Measurements from ENCODE around the gene ZNF814.

The ZNF814 gene

GRCh38 chr19:57820599-57820998 lies 68.2 kb downstream of the ZNF814 start:
- Histone ChIP-seq H3K18ac (ENCODE audit: low read length) (no peak overlapping the region), H3K79me1 (ENCODE audit: low read depth, low read length) (peaks cover 2% of the 10 kb centered on the region), H2AFZ (ENCODE audit: low read length) (no peak overlapping the region), H3K4me2 (ENCODE audit: insufficient read depth, low read length, poor library complexity, severe bottlenecking) (no peak overlapping the region), H3K36me3 (replicated peaks in 1 of 2; ENCODE audit: control insufficient read depth in 2 of 2, insufficient read depth in 2 of 2, low read length in 2 of 2) (peaks cover 0 to 48% of the 10 kb centered on the region in 2 donors), H3K23ac (ENCODE audit: low read depth, low read length, poor library complexity) (no peak overlapping the region), H2BK5ac (ENCODE audit: low read length) (no peak overlapping the region), H2BK12ac (ENCODE audit: low read length) (no peak overlapping the region), H2BK120ac (ENCODE audit: low read depth, low read length) (no peak overlapping the region), H3K4ac (ENCODE audit: low read length) (no peak overlapping the region), H4K8ac (ENCODE audit: low read depth, low read length) (no peak overlapping the region), H2AK5ac (ENCODE audit: low read depth, low read length) (no peak overlapping the region), H3K9me3 (replicated peaks in 1 of 2; ENCODE audit: control insufficient read depth in 2 of 2, insufficient read depth in 1 of 2, low read depth in 1 of 2, low read length in 2 of 2) (no peaks in the 10 kb centered on the region), H4K91ac (ENCODE audit: low read depth, low read length, poor library complexity) (no peak overlapping the region), H3K9ac (ENCODE audit: low read depth, low read length, poor library complexity) (no peak overlapping the region), H3K27ac (replicated peaks; ENCODE audit: low read length) (no peak overlapping the region), H3K27me3 (ENCODE audit: control insufficient read depth in 3 of 3, insufficient read depth in 3 of 3, low read depth in 1 of 3, low read length in 3 of 3) (no peaks in the 10 kb centered on the region), H2BK15ac (ENCODE audit: low read length) (no peak overlapping the region), H3K4me3 (ENCODE audit: low read length in 2 of 2) (peak overlapping the region in 1 of 2 donors; percentile 78), H3K14ac (ENCODE audit: low read length) (no peak overlapping the region), H3K4me1 (ENCODE audit: control insufficient read depth in 2 of 2, insufficient read depth in 1 of 2, low read depth in 1 of 2, low read length in 2 of 2) (peaks cover 4% of the 10 kb centered on the region in 2 donors)
- WGBS, 2 donors (ENCODE audit: extremely low coverage in 2 of 2, insufficient read length in 2 of 2, insufficient replicate concordance in 1 of 2), result no CpG with 5 or more reads among the region's 6 CpGs
- no peak for DNase-seq (ENCODE audit: low spot score)

- Histone ChIP-seq H3K9ac (ENCODE audit: low read depth, low read length, poor library complexity) (peak overlapping the region; percentile 90), H3K27me3 (ENCODE audit: control insufficient read depth in 3 of 3, insufficient read depth in 3 of 3, low read depth in 1 of 3, low read length in 3 of 3) (no peaks in the 10 kb centered on the region), H3K14ac (ENCODE audit: low read length) (peak overlapping the region; percentile 94), H3K27ac (replicated peaks; ENCODE audit: low read length) (peak overlapping the region; percentile 42), H2AK5ac (ENCODE audit: low read depth, low read length) (no peak overlapping the region), H3K18ac (ENCODE audit: low read length) (peak overlapping the region; percentile 95), H4K8ac (ENCODE audit: low read depth, low read length) (no peak overlapping the region), H4K91ac (ENCODE audit: low read depth, low read length, poor library complexity) (no peak overlapping the region), H3K36me3 (replicated peaks in 1 of 2; ENCODE audit: control insufficient read depth in 2 of 2, insufficient read depth in 2 of 2, low read length in 2 of 2) (peaks cover 0 to 38% of the 10 kb centered on the region in 2 donors), H3K9me3 (replicated peaks in 1 of 2; ENCODE audit: control insufficient read depth in 2 of 2, insufficient read depth in 1 of 2, low read depth in 1 of 2, low read length in 2 of 2) (no peaks in the 10 kb centered on the region), H2AFZ (ENCODE audit: low read length) (peak overlapping the region; percentile 76), H3K4me3 (ENCODE audit: low read length in 2 of 2) (peak overlapping the region; percentile 78 to 89), H3K4me1 (ENCODE audit: control insufficient read depth in 2 of 2, insufficient read depth in 1 of 2, low read depth in 1 of 2, low read length in 2 of 2) (peaks cover 4% of the 10 kb centered on the region in 2 donors), H2BK15ac (ENCODE audit: low read length) (no peak overlapping the region), H3K23ac (ENCODE audit: low read depth, low read length, poor library complexity) (peak overlapping the region; percentile 91), H2BK5ac (ENCODE audit: low read length) (peak overlapping the region; percentile 69), H3K4me2 (ENCODE audit: insufficient read depth, low read length, poor library complexity, severe bottlenecking) (peak overlapping the region; percentile 77), H3K79me1 (ENCODE audit: low read depth, low read length) (peaks cover 2% of the 10 kb centered on the region), H2BK12ac (ENCODE audit: low read length) (no peak overlapping the region), H2BK120ac (ENCODE audit: low read depth, low read length) (no peak overlapping the region), H3K4ac (ENCODE audit: low read length) (peak overlapping the region; percentile 53)
- WGBS, 2 donors (ENCODE audit: extremely low coverage in 2 of 2, insufficient read length in 2 of 2, insufficient replicate concordance in 1 of 2), result no CpG with 5 or more reads among the region's 44 CpGs
- DNase-seq (ENCODE audit: low spot score), result peak; percentile 77
These were observed 69.2 kb downstream of the ZNF814 start for GRCh38 chr19:57819475-57820148.

- H3K23ac ChIP-seq (ENCODE audit: low read depth, low read length, poor library complexity), result no peak overlapping the region
- H2AK5ac ChIP-seq (ENCODE audit: low read depth, low read length), result no peak overlapping the region
- H3K27me3 ChIP-seq (ENCODE audit: control insufficient read depth in 3 of 3, insufficient read depth in 3 of 3, low read depth in 1 of 3, low read length in 3 of 3), result no peaks in the 10 kb centered on the region
- no peak overlapping the region for H3K14ac ChIP-seq (ENCODE audit: low read length)
- H3K18ac ChIP-seq (ENCODE audit: low read length), result no peak overlapping the region
- peaks cover 1% of the 10 kb centered on the region for H3K79me1 ChIP-seq (ENCODE audit: low read depth, low read length)
- no peaks in the 10 kb centered on the region for H3K9me3 ChIP-seq (replicated peaks in 1 of 2; ENCODE audit: control insufficient read depth in 2 of 2, insufficient read depth in 1 of 2, low read depth in 1 of 2, low read length in 2 of 2)
- H2AFZ ChIP-seq (ENCODE audit: low read length), result no peak overlapping the region
- H4K91ac ChIP-seq (ENCODE audit: low read depth, low read length, poor library complexity), result no peak overlapping the region
- H3K4me2 ChIP-seq (ENCODE audit: insufficient read depth, low read length, poor library complexity, severe bottlenecking), result no peak overlapping the region
- no peak for DNase-seq (ENCODE audit: low spot score)
- H3K27ac ChIP-seq (replicated peaks; ENCODE audit: low read length), result no peak overlapping the region
- H3K4ac ChIP-seq (ENCODE audit: low read length), result no peak overlapping the region
- no peak overlapping the region for H2BK120ac ChIP-seq (ENCODE audit: low read depth, low read length)
- peaks cover 4 to 6% of the 10 kb centered on the region in 2 donors for H3K4me1 ChIP-seq (ENCODE audit: control insufficient read depth in 2 of 2, insufficient read depth in 1 of 2, low read depth in 1 of 2, low read length in 2 of 2)
- no peak overlapping the region for H3K4me3 ChIP-seq (ENCODE audit: low read length in 2 of 2)
- peaks cover 0 to 29% of the 10 kb centered on the region in 2 donors for H3K36me3 ChIP-seq (replicated peaks in 1 of 2; ENCODE audit: control insufficient read depth in 2 of 2, insufficient read depth in 2 of 2, low read length in 2 of 2)
- no CpG with 5 or more reads among the region's 7 CpGs for WGBS, 2 donors (ENCODE audit: extremely low coverage in 2 of 2, insufficient read length in 2 of 2, insufficient replicate concordance in 1 of 2)
- no peak overlapping the region for H2BK15ac ChIP-seq (ENCODE audit: low read length)
- H3K9ac ChIP-seq (ENCODE audit: low read depth, low read length, poor library complexity), result no peak overlapping the region
- no peak overlapping the region for H2BK12ac ChIP-seq (ENCODE audit: low read length)
- no peak overlapping the region for H2BK5ac ChIP-seq (ENCODE audit: low read length)
- H4K8ac ChIP-seq (ENCODE audit: low read depth, low read length), result no peak overlapping the region
These were observed 70.5 kb downstream of the ZNF814 start for GRCh38 chr19:57818378-57818777.

- Histone ChIP-seq H2AK5ac (ENCODE audit: low read depth, low read length) (no peak overlapping the region), H3K9ac (ENCODE audit: low read depth, low read length, poor library complexity) (no peak overlapping the region), H3K18ac (ENCODE audit: low read length) (no peak overlapping the region), H3K4me3 (ENCODE audit: low read length in 2 of 2) (no peak overlapping the region), H3K4me2 (ENCODE audit: insufficient read depth, low read length, poor library complexity, severe bottlenecking) (no peak overlapping the region), H3K36me3 (replicated peaks in 1 of 2; ENCODE audit: control insufficient read depth in 2 of 2, insufficient read depth in 2 of 2, low read length in 2 of 2) (peaks cover 0 to 27% of the 10 kb centered on the region in 2 donors), H2AFZ (ENCODE audit: low read length) (no peak overlapping the region), H2BK120ac (ENCODE audit: low read depth, low read length) (no peak overlapping the region), H2BK15ac (ENCODE audit: low read length) (no peak overlapping the region), H2BK5ac (ENCODE audit: low read length) (no peak overlapping the region), H3K27ac (replicated peaks; ENCODE audit: low read length) (no peak overlapping the region), H4K8ac (ENCODE audit: low read depth, low read length) (no peak overlapping the region), H3K23ac (ENCODE audit: low read depth, low read length, poor library complexity) (no peak overlapping the region), H3K4ac (ENCODE audit: low read length) (no peak overlapping the region), H2BK12ac (ENCODE audit: low read length) (no peak overlapping the region), H3K9me3 (replicated peaks in 1 of 2; ENCODE audit: control insufficient read depth in 2 of 2, insufficient read depth in 1 of 2, low read depth in 1 of 2, low read length in 2 of 2) (no peaks in the 10 kb centered on the region), H3K27me3 (ENCODE audit: control insufficient read depth in 3 of 3, insufficient read depth in 3 of 3, low read depth in 1 of 3, low read length in 3 of 3) (no peaks in the 10 kb centered on the region), H3K14ac (ENCODE audit: low read length) (no peak overlapping the region), H3K4me1 (ENCODE audit: control insufficient read depth in 2 of 2, insufficient read depth in 1 of 2, low read depth in 1 of 2, low read length in 2 of 2) (peaks cover 4 to 6% of the 10 kb centered on the region in 2 donors), H3K79me1 (ENCODE audit: low read depth, low read length) (peaks cover 1% of the 10 kb centered on the region), H4K91ac (ENCODE audit: low read depth, low read length, poor library complexity) (no peak overlapping the region)
- WGBS, 2 donors (ENCODE audit: extremely low coverage in 2 of 2, insufficient read length in 2 of 2, insufficient replicate concordance in 1 of 2), result no CpG with 5 or more reads among the region's 14 CpGs
- no peak for DNase-seq (ENCODE audit: low spot score)
These were observed 70.9 kb downstream of the ZNF814 start for GRCh38 chr19:57817976-57818375.
